WTC11 (cell line): ENCODE measurements around the gene TNFRSF19.

Experiments
- AR ChIP-seq: fragments of 250-450 bp; sonication (Bioruptor Pico); IDR thresholded peaks from 2 replicates; pipeline ENCODE4 v1.9.0; 2021; ENCODE audit warnings: mild to moderate bottlenecking
- ATF2 ChIP-seq: sonication (generic); formaldehyde crosslinking; IDR thresholded peaks from 2 replicates; pipeline ENCODE4 v1.8.1; 2022; ENCODE audit warnings: low read depth, missing genetic modification reagents, borderline replicate concordance
- CTCF ChIP-seq: fragments of 200-600 bp; IDR thresholded peaks from 2 replicates; pipeline ENCODE4 v1.8.0; 2022; ENCODE audit warnings: antibody characterized with exemption
- E2F4 ChIP-seq: sonication (generic); formaldehyde crosslinking; IDR thresholded peaks from 2 replicates; pipeline ENCODE4 v1.8.1; 2022; ENCODE audit warnings: low read depth, mild to moderate bottlenecking, moderate library complexity, missing genetic modification reagents, borderline replicate concordance
- JUN ChIP-seq: sonication (generic); formaldehyde crosslinking; IDR thresholded peaks from 2 replicates; pipeline ENCODE4 v1.8.0; 2023; ENCODE audit warnings: mild to moderate bottlenecking, missing genetic modification reagents
- KAT7 ChIP-seq: sonication (generic); formaldehyde crosslinking; IDR thresholded peaks from 2 replicates; pipeline ENCODE4 v1.8.1; 2023; ENCODE audit warnings: missing genetic modification reagents, mild to moderate bottlenecking, borderline replicate concordance
- MAX ChIP-seq: sonication (generic); formaldehyde crosslinking; IDR thresholded peaks from 2 replicates; pipeline ENCODE4 v1.8.0; 2022; ENCODE audit warnings: mild to moderate bottlenecking, missing genetic modification reagents
- SMAD3 ChIP-seq: sonication (generic); formaldehyde crosslinking; IDR thresholded peaks from 2 replicates; pipeline ENCODE4 v1.8.0; 2022; ENCODE audit warnings: missing genetic modification reagents, mild to moderate bottlenecking, borderline replicate concordance
- TP53 ChIP-seq: sonication (generic); formaldehyde crosslinking; IDR thresholded peaks from 2 replicates; pipeline ENCODE4 v1.8.1; 2023; ENCODE audit warnings: mild to moderate bottlenecking, missing genetic modification reagents
- TF ChIP-seq, protein P1 (sequence below): sonication (generic); formaldehyde crosslinking; conservative IDR thresholded peaks from 2 replicates; pipeline ENCODE4 v1.8.1; 2023; ENCODE audit warnings: mild to moderate bottlenecking, low read depth, missing genetic modification reagents, moderate library complexity
- TF ChIP-seq, protein P2 (sequence below): fragments of 250-450 bp; sonication (Bioruptor Pico); IDR thresholded peaks from 2 replicates; pipeline ENCODE4 v1.9.0; 2021; ENCODE audit warnings: moderate library complexity, mild to moderate bottlenecking, inconsistent platforms, borderline replicate concordance

- TF ChIP-seq CTCF: no peak
- no peak for TF ChIP-seq TP53 (CRISPR knock-in tag)
- no peak for TF ChIP-seq SMAD3 (CRISPR knock-in tag)
- no peak for TF ChIP-seq ATF2 (CRISPR knock-in tag)
- TF ChIP-seq JUN (CRISPR knock-in tag): no peak
- no peak for TF ChIP-seq E2F4 (CRISPR knock-in tag)
- TF ChIP-seq MAX (CRISPR knock-in tag): no peak
- TF ChIP-seq, protein P1, sequence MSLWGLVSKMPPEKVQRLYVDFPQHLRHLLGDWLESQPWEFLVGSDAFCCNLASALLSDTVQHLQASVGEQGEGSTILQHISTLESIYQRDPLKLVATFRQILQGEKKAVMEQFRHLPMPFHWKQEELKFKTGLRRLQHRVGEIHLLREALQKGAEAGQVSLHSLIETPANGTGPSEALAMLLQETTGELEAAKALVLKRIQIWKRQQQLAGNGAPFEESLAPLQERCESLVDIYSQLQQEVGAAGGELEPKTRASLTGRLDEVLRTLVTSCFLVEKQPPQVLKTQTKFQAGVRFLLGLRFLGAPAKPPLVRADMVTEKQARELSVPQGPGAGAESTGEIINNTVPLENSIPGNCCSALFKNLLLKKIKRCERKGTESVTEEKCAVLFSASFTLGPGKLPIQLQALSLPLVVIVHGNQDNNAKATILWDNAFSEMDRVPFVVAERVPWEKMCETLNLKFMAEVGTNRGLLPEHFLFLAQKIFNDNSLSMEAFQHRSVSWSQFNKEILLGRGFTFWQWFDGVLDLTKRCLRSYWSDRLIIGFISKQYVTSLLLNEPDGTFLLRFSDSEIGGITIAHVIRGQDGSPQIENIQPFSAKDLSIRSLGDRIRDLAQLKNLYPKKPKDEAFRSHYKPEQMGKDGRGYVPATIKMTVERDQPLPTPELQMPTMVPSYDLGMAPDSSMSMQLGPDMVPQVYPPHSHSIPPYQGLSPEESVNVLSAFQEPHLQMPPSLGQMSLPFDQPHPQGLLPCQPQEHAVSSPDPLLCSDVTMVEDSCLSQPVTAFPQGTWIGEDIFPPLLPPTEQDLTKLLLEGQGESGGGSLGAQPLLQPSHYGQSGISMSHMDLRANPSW (CRISPR knock-in tag): no peak
- no peak for TF ChIP-seq KAT7 (CRISPR knock-in tag)
- TF ChIP-seq AR (CRISPR knock-in tag): no peak
- TF ChIP-seq, protein P2, sequence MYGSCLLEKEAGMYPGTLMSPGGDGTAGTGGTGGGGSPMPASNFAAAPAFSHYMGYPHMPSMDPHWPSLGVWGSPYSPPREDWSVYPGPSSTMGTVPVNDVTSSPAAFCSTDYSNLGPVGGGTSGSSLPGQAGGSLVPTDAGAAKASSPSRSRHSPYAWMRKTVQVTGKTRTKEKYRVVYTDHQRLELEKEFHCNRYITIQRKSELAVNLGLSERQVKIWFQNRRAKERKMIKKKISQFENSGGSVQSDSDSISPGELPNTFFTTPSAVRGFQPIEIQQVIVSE (CRISPR knock-in tag): no peak
Observed at GRCh38 chr13:23644126-23644419, 73.9 kb downstream of the TNFRSF19 start.
